ENCODE results near the gene GPR35. TPM values are rescaled to one million over a fixed set of nuclear protein-coding genes. Genes with fewer than 3 reads are reported as not detected.

The GPR35 gene
- total and polyA plus RNA-seq, 2 of the 13 experiments (the other 11 are each of a cell fraction or from before 2014, with no cell fraction given): 27.1 to 44.2 TPM

DNA sequence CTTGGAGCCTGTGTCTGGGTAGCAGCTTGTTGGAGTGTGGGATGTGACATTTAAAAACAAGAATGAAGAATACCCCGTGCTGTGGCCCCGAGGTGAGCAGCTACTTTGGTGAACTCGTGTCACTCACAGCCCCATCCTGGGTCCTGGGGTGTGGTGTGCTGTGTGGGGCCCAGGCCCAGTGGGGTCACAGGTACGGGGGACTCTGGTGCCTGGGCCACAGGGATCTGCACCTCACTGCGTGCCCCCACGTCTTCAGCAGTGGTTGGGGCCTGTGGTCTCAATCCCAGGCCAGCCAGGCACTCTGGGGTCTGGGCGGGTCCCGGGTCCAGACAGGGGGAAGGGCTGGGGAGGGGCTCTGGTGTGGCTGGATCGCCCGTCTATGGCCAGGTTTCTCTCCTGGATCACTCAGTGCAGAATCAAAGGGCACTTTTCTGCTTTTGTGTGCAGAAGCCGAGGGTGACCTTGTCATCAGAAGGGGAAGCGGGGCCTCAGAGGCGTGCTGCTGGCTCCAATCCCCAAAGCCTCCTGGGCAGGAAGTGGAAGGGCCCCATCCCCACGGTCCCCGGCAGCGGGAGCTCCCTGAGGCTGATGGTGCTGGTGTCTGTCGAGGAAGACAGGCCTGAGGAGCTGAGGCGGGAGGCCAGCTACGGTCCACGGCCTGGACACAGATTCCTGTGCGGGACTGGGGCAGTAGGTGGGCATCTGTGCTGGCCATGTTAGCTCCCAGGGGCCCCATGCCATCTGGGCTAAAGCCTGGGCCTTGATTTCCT, 1.4 kb downstream of the GPR35 start:
- Histone ChIP-seq H3K4me3 (replicated peaks in 1 of 3; ENCODE audit: insufficient read depth in 1 of 3, low read depth in 2 of 3, low read length in 3 of 3) (peak overlapping the region in 2 of 3 experiments; percentile 20 to 51; a peak in 2 of 6 replicates), H3K9me3 (ENCODE audit: low read length) (no peaks in the 10 kb centered on the region), H3K79me2 (ENCODE audit: insufficient read depth, low read length) (no peaks in the 10 kb centered on the region), H3K4me2 (ENCODE audit: low read depth, low read length) (peak overlapping the region; percentile 70), H2AFZ (ENCODE audit: low read length) (no peak overlapping the region), H3K36me3 (replicated peaks in 1 of 2; ENCODE audit: control insufficient read depth in 1 of 2, insufficient read depth in 2 of 2, low read length in 2 of 2) (peaks cover 0 to under 1% of the 10 kb centered on the region in 2 experiments; a peak in 3 of 5 replicates), H3K27ac (ENCODE audit: extremely low read length, insufficient read depth, low read length) (peak overlapping the region; percentile 92), H3K27me3 (ENCODE audit: control insufficient read depth in 1 of 2, insufficient read depth in 2 of 2, low read length in 2 of 2) (no peaks in the 10 kb centered on the region), H3K4me1 (ENCODE audit: insufficient read depth, low read length) (peaks cover 47% of the 10 kb centered on the region), H3K9ac (ENCODE audit: insufficient read depth, low read depth, low read length) (peak overlapping the region; percentile 74), H4K20me1 (ENCODE audit: insufficient read depth, low read length) (no peaks in the 10 kb centered on the region)
- ATAC-seq (peak; percentile 82), DNase-seq (ENCODE audit: low spot score) (peak; percentile 92), FAIRE-seq (peak; percentile 97)
- intact Hi-C loops (cut with micrococcal nuclease; ENCODE audit: unreplicated experiment) (loop anchor here (1.0 kb wide), 1 partner anchor 40 kb away; the partner anchor contains the start of gene CAPN10), in situ Hi-C loops (cut with HindIII; ENCODE audit: extremely low pct_ligation_motif_present, low pct_unique_long_range_greater_than_20kb) (no loop called here)
- ChIA-PET POLR2A (interaction anchor here (0.7 to 7.1 kb wide), 8 partner anchors 13 to 66 kb away, joined by 3 to 46 read pairs (median 4); partner anchors contain the start of gene CAPN10), CTCF (ENCODE audit: low intra/inter-chr PET ratio, low total read pairs) (no interaction called here)
- no TSS peak for BruUV-seq (replicated peaks)
- 15% methylated on average over 17 of the region's 21 CpGs for WGBS (ENCODE audit: low lambda C conversion rate)
- no peak for TF ChIP-seq ZSCAN30 (CRISPR knock-in tag; IDR thresholded peaks at IDR 0.05)
- TF ChIP-seq, protein P1, sequence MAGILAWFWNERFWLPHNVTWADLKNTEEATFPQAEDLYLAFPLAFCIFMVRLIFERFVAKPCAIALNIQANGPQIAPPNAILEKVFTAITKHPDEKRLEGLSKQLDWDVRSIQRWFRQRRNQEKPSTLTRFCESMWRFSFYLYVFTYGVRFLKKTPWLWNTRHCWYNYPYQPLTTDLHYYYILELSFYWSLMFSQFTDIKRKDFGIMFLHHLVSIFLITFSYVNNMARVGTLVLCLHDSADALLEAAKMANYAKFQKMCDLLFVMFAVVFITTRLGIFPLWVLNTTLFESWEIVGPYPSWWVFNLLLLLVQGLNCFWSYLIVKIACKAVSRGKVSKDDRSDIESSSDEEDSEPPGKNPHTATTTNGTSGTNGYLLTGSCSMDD (CRISPR knock-in tag; IDR thresholded peaks at IDR 0.05): peak; percentile 72; the same call in 1 of the 2 replicates
- TF ChIP-seq, protein P2, sequence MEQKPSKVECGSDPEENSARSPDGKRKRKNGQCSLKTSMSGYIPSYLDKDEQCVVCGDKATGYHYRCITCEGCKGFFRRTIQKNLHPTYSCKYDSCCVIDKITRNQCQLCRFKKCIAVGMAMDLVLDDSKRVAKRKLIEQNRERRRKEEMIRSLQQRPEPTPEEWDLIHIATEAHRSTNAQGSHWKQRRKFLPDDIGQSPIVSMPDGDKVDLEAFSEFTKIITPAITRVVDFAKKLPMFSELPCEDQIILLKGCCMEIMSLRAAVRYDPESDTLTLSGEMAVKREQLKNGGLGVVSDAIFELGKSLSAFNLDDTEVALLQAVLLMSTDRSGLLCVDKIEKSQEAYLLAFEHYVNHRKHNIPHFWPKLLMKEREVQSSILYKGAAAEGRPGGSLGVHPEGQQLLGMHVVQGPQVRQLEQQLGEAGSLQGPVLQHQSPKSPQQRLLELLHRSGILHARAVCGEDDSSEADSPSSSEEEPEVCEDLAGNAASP (CRISPR knock-in tag; IDR thresholded peaks at IDR 0.05; ENCODE audit: borderline replicate concordance): peak; percentile 73; the same call in 1 of the 2 replicates
- TF ChIP-seq, protein P3, sequence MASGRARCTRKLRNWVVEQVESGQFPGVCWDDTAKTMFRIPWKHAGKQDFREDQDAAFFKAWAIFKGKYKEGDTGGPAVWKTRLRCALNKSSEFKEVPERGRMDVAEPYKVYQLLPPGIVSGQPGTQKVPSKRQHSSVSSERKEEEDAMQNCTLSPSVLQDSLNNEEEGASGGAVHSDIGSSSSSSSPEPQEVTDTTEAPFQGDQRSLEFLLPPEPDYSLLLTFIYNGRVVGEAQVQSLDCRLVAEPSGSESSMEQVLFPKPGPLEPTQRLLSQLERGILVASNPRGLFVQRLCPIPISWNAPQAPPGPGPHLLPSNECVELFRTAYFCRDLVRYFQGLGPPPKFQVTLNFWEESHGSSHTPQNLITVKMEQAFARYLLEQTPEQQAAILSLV (CRISPR knock-in tag; IDR thresholded peaks at IDR 0.05; ENCODE audit: borderline replicate concordance): peak; percentile 56; the same call in 1 of the 2 replicates
- TF ChIP-seq, protein P4, sequence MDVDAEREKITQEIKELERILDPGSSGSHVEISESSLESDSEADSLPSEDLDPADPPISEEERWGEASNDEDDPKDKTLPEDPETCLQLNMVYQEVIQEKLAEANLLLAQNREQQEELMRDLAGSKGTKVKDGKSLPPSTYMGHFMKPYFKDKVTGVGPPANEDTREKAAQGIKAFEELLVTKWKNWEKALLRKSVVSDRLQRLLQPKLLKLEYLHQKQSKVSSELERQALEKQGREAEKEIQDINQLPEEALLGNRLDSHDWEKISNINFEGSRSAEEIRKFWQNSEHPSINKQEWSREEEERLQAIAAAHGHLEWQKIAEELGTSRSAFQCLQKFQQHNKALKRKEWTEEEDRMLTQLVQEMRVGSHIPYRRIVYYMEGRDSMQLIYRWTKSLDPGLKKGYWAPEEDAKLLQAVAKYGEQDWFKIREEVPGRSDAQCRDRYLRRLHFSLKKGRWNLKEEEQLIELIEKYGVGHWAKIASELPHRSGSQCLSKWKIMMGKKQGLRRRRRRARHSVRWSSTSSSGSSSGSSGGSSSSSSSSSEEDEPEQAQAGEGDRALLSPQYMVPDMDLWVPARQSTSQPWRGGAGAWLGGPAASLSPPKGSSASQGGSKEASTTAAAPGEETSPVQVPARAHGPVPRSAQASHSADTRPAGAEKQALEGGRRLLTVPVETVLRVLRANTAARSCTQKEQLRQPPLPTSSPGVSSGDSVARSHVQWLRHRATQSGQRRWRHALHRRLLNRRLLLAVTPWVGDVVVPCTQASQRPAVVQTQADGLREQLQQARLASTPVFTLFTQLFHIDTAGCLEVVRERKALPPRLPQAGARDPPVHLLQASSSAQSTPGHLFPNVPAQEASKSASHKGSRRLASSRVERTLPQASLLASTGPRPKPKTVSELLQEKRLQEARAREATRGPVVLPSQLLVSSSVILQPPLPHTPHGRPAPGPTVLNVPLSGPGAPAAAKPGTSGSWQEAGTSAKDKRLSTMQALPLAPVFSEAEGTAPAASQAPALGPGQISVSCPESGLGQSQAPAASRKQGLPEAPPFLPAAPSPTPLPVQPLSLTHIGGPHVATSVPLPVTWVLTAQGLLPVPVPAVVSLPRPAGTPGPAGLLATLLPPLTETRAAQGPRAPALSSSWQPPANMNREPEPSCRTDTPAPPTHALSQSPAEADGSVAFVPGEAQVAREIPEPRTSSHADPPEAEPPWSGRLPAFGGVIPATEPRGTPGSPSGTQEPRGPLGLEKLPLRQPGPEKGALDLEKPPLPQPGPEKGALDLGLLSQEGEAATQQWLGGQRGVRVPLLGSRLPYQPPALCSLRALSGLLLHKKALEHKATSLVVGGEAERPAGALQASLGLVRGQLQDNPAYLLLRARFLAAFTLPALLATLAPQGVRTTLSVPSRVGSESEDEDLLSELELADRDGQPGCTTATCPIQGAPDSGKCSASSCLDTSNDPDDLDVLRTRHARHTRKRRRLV (CRISPR knock-in tag; IDR thresholded peaks at IDR 0.05): peak; percentile 75; the same call in 1 of the 2 replicates
- no peak for TF ChIP-seq ZNF652 (CRISPR knock-in tag; IDR thresholded peaks at IDR 0.05; ENCODE audit: borderline replicate concordance, low read depth)
- TF ChIP-seq, protein P5, sequence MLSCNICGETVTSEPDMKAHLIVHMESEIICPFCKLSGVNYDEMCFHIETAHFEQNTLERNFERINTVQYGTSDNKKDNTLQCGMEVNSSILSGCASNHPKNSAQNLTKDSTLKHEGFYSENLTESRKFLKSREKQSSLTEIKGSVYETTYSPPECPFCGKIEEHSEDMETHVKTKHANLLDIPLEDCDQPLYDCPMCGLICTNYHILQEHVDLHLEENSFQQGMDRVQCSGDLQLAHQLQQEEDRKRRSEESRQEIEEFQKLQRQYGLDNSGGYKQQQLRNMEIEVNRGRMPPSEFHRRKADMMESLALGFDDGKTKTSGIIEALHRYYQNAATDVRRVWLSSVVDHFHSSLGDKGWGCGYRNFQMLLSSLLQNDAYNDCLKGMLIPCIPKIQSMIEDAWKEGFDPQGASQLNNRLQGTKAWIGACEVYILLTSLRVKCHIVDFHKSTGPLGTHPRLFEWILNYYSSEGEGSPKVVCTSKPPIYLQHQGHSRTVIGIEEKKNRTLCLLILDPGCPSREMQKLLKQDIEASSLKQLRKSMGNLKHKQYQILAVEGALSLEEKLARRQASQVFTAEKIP (CRISPR knock-in tag; IDR thresholded peaks at IDR 0.05; ENCODE audit: borderline replicate concordance): no peak
- TF ChIP-seq, protein P6, sequence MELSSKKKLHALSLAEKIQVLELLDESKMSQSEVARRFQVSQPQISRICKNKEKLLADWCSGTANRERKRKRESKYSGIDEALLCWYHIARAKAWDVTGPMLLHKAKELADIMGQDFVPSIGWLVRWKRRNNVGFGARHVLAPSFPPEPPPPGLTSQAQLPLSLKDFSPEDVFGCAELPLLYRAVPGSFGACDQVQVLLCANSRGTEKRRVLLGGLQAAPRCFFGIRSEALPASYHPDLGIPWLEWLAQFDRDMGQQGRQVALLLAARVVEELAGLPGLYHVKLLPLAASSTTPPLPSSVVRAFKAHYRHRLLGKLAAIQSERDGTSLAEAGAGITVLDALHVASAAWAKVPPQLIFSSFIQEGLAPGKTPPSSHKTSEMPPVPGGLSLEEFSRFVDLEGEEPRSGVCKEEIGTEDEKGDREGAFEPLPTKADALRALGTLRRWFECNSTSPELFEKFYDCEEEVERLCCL (CRISPR knock-in tag; IDR thresholded peaks at IDR 0.05; ENCODE audit: borderline replicate concordance): 0 out of 2 replicates have a peak, but pooled peaks have one; percentile 49
